Measurements from ENCODE around the gene ERVK3-1. TPM values are rescaled to one million over a fixed set of nuclear protein-coding genes. Genes with fewer than 3 reads are reported as not detected.

ERVK3-1 gene
- total and polyA plus RNA-seq, 2 of the 13 experiments (the other 11 are each of a cell fraction or from before 2014, with no cell fraction given): 28.5 to 38.7 TPM

DNA sequence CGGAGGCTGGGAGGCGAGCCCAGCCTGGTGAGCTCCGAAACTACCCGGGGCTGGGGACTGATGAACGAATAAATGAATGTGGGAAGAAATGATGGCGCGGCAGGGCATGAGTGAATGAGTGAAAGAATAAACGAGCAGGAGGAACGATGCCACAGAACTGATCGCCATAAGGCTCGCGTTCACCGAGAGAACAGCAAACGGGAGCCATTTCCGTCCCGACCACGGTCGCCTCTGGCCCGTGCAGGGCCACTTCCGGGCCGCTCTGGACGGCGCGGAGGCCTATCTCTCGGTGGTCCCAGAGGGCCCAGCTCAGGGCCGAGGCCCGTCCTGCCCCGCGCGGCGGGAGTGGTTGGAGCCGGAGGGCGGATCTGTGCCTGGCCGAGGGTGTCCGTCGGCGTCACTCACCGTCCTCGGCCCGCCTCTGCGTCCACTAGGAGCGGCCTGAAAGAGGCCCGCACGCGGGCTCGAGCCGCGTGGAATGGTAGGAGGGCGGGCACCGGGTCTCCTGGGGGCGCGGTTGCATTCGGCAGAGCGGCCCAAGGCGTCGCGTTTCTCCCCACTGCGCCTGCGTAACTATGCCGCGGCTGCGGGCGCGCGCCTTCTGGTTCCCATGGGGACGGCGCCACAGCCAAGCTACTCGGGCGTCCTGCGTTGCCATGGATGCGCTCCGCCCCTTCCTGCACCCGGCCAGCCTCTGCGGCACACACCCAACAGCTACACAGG lies 57.3 kb downstream of the ERVK3-1 start, which contains the start of gene ZNF497 (continued):
- TF ChIP-seq, protein P1, sequence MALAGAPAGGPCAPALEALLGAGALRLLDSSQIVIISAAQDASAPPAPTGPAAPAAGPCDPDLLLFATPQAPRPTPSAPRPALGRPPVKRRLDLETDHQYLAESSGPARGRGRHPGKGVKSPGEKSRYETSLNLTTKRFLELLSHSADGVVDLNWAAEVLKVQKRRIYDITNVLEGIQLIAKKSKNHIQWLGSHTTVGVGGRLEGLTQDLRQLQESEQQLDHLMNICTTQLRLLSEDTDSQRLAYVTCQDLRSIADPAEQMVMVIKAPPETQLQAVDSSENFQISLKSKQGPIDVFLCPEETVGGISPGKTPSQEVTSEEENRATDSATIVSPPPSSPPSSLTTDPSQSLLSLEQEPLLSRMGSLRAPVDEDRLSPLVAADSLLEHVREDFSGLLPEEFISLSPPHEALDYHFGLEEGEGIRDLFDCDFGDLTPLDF (CRISPR knock-in tag; IDR thresholded peaks at IDR 0.05): peak; percentile 93
- TF ChIP-seq ZNF333 (CRISPR knock-in tag; IDR thresholded peaks at IDR 0.05; ENCODE audit: borderline replicate concordance): peak; percentile 39
- peak; percentile 57; the same call in 1 of the 2 replicates for TF ChIP-seq ZFP1 (CRISPR knock-in tag; IDR thresholded peaks at IDR 0.05)
- no peak for TF ChIP-seq SOX6 (IDR thresholded peaks at IDR 0.05)
- TF ChIP-seq SOX6 (CRISPR knock-in tag; IDR thresholded peaks at IDR 0.05): peak; percentile 26; the same call in 1 of the 2 replicates
- peak; percentile 72; the same call in 1 of the 2 replicates for TF ChIP-seq ARNT2 (CRISPR knock-in tag; IDR thresholded peaks at IDR 0.05; ENCODE audit: low read depth)
- TF ChIP-seq ZFP36L1 (CRISPR knock-in tag; IDR thresholded peaks at IDR 0.05): no peak
- TF ChIP-seq NR2F1 (CRISPR knock-in tag; IDR thresholded peaks at IDR 0.05): no peak
- peak; percentile 59 to 84; a peak in 3 of 4 replicates for TF ChIP-seq HMGXB4 (CRISPR knock-in tag; IDR thresholded peaks at IDR 0.05; ENCODE audit: borderline replicate concordance in 1 of 2, low read depth in 1 of 2)
- TF ChIP-seq HNF4G (IDR thresholded peaks at IDR 0.05; ENCODE audit: borderline replicate concordance, low read depth, low read length): peak; percentile 30; the same call in 1 of the 2 replicates
- no peak for TF ChIP-seq HNF4G (CRISPR knock-in tag; IDR thresholded peaks at IDR 0.05; ENCODE audit: borderline replicate concordance, low read depth)
- TF ChIP-seq KLF13 (CRISPR knock-in tag; IDR thresholded peaks at IDR 0.05): no peak
- 0 out of 2 replicates have a peak, but pooled peaks have one; percentile 1 for TF ChIP-seq HIVEP1 (CRISPR knock-in tag; IDR thresholded peaks at IDR 0.05)
- TF ChIP-seq RBFOX2 (IDR thresholded peaks at IDR 0.05; ENCODE audit: low read depth, low read length): peak; percentile 96
- no peak for TF ChIP-seq USF2 (IDR thresholded peaks at IDR 0.05; ENCODE audit: low read depth, low read length)
- no peak for TF ChIP-seq USF2 (CRISPR knock-in tag; IDR thresholded peaks at IDR 0.05; ENCODE audit: borderline replicate concordance)
- no peak; the same call in 1 of the 2 replicates for TF ChIP-seq GATA4 (IDR thresholded peaks at IDR 0.05; ENCODE audit: borderline replicate concordance, low read depth)
- TF ChIP-seq WIZ (CRISPR knock-in tag; IDR thresholded peaks at IDR 0.05): 0 out of 2 replicates have a peak, but pooled peaks have one; percentile 7
- TF ChIP-seq ZNF431 (CRISPR knock-in tag; IDR thresholded peaks at IDR 0.05; ENCODE audit: borderline replicate concordance, low read depth): peak; percentile 16; the same call in 1 of the 2 replicates
- peak; percentile 69; the same call in 1 of the 2 replicates for TF ChIP-seq MED1 (CRISPR knock-in tag; IDR thresholded peaks at IDR 0.05)
- TF ChIP-seq ETV5 (CRISPR knock-in tag; IDR thresholded peaks at IDR 0.05; ENCODE audit: borderline replicate concordance): peak; percentile 88
- TF ChIP-seq REL (CRISPR knock-in tag; conservative IDR thresholded peaks at IDR 0.05): peak; percentile 73; the same call in 1 of the 2 replicates
- peak; percentile 81 for TF ChIP-seq TFDP2 (CRISPR knock-in tag; IDR thresholded peaks at IDR 0.05)
